ENCODE measurements around the gene NMNAT2.

DNA sequence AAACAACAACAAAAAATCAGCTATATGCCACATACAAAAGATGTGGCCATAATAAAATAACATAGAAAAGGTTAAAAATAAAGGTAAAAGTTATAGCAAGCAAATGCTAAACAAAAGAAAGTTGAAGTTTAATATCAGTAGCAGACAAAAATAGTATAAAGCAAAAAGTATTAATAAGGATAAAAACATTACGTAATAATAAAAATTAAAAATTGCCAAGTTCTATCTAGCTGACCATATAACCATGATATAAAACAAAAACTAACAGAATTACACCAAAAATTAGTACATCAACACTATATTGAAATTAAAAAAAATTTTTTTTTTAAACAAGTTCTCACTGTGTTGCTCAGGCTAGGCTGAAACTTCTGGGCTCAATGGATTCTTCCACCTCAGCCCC is 38.6 kb upstream of the NMNAT2 start:
- TF ChIP-seq, protein P1, sequence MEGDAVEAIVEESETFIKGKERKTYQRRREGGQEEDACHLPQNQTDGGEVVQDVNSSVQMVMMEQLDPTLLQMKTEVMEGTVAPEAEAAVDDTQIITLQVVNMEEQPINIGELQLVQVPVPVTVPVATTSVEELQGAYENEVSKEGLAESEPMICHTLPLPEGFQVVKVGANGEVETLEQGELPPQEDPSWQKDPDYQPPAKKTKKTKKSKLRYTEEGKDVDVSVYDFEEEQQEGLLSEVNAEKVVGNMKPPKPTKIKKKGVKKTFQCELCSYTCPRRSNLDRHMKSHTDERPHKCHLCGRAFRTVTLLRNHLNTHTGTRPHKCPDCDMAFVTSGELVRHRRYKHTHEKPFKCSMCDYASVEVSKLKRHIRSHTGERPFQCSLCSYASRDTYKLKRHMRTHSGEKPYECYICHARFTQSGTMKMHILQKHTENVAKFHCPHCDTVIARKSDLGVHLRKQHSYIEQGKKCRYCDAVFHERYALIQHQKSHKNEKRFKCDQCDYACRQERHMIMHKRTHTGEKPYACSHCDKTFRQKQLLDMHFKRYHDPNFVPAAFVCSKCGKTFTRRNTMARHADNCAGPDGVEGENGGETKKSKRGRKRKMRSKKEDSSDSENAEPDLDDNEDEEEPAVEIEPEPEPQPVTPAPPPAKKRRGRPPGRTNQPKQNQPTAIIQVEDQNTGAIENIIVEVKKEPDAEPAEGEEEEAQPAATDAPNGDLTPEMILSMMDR (IDR thresholded peaks at IDR 0.05): no peak
- TF ChIP-seq EZH2phosphoT487 (IDR thresholded peaks at IDR 0.05): no peak
- TF ChIP-seq EZH2 (IDR thresholded peaks at IDR 0.05): no peak
